HG02623 (cell line): ENCODE results near the gene MAEA.

Experiments
- ATAC-seq: cut with Tn5 transposase; IDR thresholded peaks from one replicate; pipeline ENCODE4 v1.9.1; 2021; ENCODE audit warnings: moderate library complexity; ENCODE audit not compliant: unreplicated experiment

MAEA gene

GRCh38 chr4:1289207-1290164 lies at the start of gene MAEA:
Gene MAEA (plus strand): TSS chr4:1289891. CDS start chr4:1289914, 23 bp downstream.
- ATAC-seq, result peak; percentile 87

GRCh38 chr4:1239950-1240307 lies 49.8 kb upstream of the MAEA start:
- ATAC-seq, result no peak

GRCh38 chr4:1240721-1241465 lies 48.8 kb upstream of the MAEA start:
- no peak for ATAC-seq

- ATAC-seq, result no peak
Observed at GRCh38 chr4:1241466-1241935, 48.2 kb upstream of the MAEA start.

- no peak for ATAC-seq
Observed at GRCh38 chr4:1241936-1242505, 47.7 kb upstream of the MAEA start.

GRCh38 chr4:1242506-1243450 lies 46.9 kb upstream of the MAEA start:
- ATAC-seq, result no peak

- ATAC-seq, result no peak
Observed at GRCh38 chr4:1243451-1244080, 46.1 kb upstream of the MAEA start.

- ATAC-seq, result no peak
Observed at GRCh38 chr4:1244081-1244977, 45.4 kb upstream of the MAEA start.

GRCh38 chr4:1244978-1245471 lies 44.7 kb upstream of the MAEA start:
- ATAC-seq, result no peak

- ATAC-seq, result no peak
Observed at GRCh38 chr4:1245481-1246051, 44.1 kb upstream of the MAEA start.

- no peak for ATAC-seq
Observed at GRCh38 chr4:1246111-1246881, 43.4 kb upstream of the MAEA start.

- ATAC-seq, result no peak
Observed at GRCh38 chr4:1246901-1247863, 42.5 kb upstream of the MAEA start.

GRCh38 chr4:1247864-1248244 lies 41.8 kb upstream of the MAEA start:
- no peak for ATAC-seq

- peak; percentile 38 for ATAC-seq
Observed at GRCh38 chr4:1248245-1249147, 41.2 kb upstream of the MAEA start, which contains the start of gene CTBP1. Gene CTBP1 (minus strand): TSS chr4:1249130. CDS start chr4:1241331, 7,799 bp downstream.

GRCh38 chr4:1249148-1249730 lies 40.5 kb upstream of the MAEA start:
- peak; percentile 54 for ATAC-seq
